Panc1 (cell line): Measurements from ENCODE around the gene ANK3. TPM values are rescaled to one million over a fixed set of nuclear protein-coding genes. Genes with fewer than 3 reads are reported as not detected.

ENCODE experiments used
- ATAC-seq: fragments of 200-7000 bp; cut with Tn5 transposase; 2 replicates; pipeline ENCODE4 v1.9.1; 2020; ENCODE audit warnings: mild to moderate bottlenecking, moderate library complexity
- Bru-seq: library from RNA; stranded (reverse); fragments of 400-500 nt; gene quantifications from one replicate; lab custom pipeline; 2021; lab: Mats Ljungman, UMichigan
- BruChase-seq, 2 experiments: library from RNA; stranded (reverse); fragments of 400-500 nt; gene quantifications; one replicate each; lab custom pipeline; 2021; lab: Mats Ljungman, UMichigan
- BruUV-seq: library from RNA; stranded (reverse); fragments of 400-500 nt; replicated peaks from 2 replicates; lab custom pipeline; 2021; lab: Mats Ljungman, UMichigan
- CTCF ChIA-PET: fragments of 300-600 bp; sonication (Branson Sonifier 250); formaldehyde crosslinking; loops from one replicate; lab custom pipeline; 2022; ENCODE audit warnings: antibody characterized with exemption; lab: Charles Lee
- POLR2A ChIA-PET: fragments of 300-600 bp; sonication (Branson Sonifier 250); formaldehyde crosslinking; loops from one replicate; lab custom pipeline; 2022; ENCODE audit warnings: antibody characterized with exemption; lab: Charles Lee
- DNase-seq: peaks from one replicate; pipeline ENCODE4 v3.0.0-alpha.2; 2010; ENCODE audit warnings: low read depth, low spot score
- H3K27ac ChIP-seq: 2 replicates; pipeline ENCODE4 v1.5.1; 2011; ENCODE audit warnings: mild to moderate bottlenecking, low read length, inconsistent platforms
- H3K27me3 ChIP-seq: fragments of 200-500 bp; sonication (Bioruptor generic); 2 replicates; pipeline ENCODE4 v1.6.0; 2014; ENCODE audit warnings: low read length, inconsistent platforms; ENCODE audit not compliant: control insufficient read depth, insufficient read depth
- H3K36me3 ChIP-seq: fragments of 200-500 bp; sonication (Bioruptor generic); 2 replicates; pipeline ENCODE4 v1.5.1; 2014; ENCODE audit warnings: inconsistent platforms, mild to moderate bottlenecking, low read length, moderate library complexity; ENCODE audit not compliant: control insufficient read depth, insufficient read depth
- H3K4me1 ChIP-seq: 2 replicates; pipeline ENCODE4 v1.5.1; 2011; ENCODE audit warnings: inconsistent platforms, mild to moderate bottlenecking, low read length, moderate library complexity; ENCODE audit not compliant: control insufficient read depth, insufficient read depth
- H3K4me3 ChIP-seq, 2 experiments: 2 replicates each; pipeline ENCODE4 v1.5.1; 2011 to 2012; ENCODE audit warnings: low read depth in 2 of 2, low read length in 2 of 2, mild to moderate bottlenecking in 2 of 2, inconsistent platforms in 1 of 2, moderate library complexity in 1 of 2
- H3K9me3 ChIP-seq: fragments of 200-500 bp; sonication (Bioruptor generic); 2 replicates; pipeline ENCODE4 v1.5.1; 2014; ENCODE audit warnings: low read depth, mild to moderate bottlenecking, inconsistent platforms, low read length, moderate library complexity; ENCODE audit not compliant: control insufficient read depth, insufficient read depth
- CTCF ChIP-seq: fragments of 450-650 bp; IDR thresholded peaks from 2 replicates; pipeline ENCODE4 v1.5.1; 2017; ENCODE audit warnings: mild to moderate bottlenecking
- POLR2AphosphoS5 ChIP-seq: IDR thresholded peaks from 2 replicates; pipeline ENCODE4 v1.6.1; 2012; ENCODE audit warnings: mild to moderate bottlenecking, low read depth, low read length, moderate library complexity
- REST ChIP-seq, 2 experiments: IDR thresholded peaks; 2 replicates each; pipeline ENCODE4 v1.6.1; 2011 to 2012; ENCODE audit warnings: low read depth in 2 of 2, control low read depth in 1 of 2, low read length in 1 of 2, mild to moderate bottlenecking in 1 of 2, moderate library complexity in 1 of 2; ENCODE audit not compliant: insufficient read depth in 1 of 2
- SIN3A ChIP-seq: IDR thresholded peaks from 2 replicates; pipeline ENCODE4 v1.6.1; 2012; ENCODE audit warnings: low read depth, mild to moderate bottlenecking, low read length, moderate library complexity, borderline replicate concordance; ENCODE audit not compliant: insufficient read depth
- TCF7L2 ChIP-seq: IDR thresholded peaks from 2 replicates; pipeline ENCODE4 v1.6.1; 2011; ENCODE audit warnings: mild to moderate bottlenecking, low read depth, low read length, inconsistent platforms
- in situ Hi-C: cut with HindIII; loops from 2 replicates; pipeline ENCODE4 v1.10.0; 2016; ENCODE audit warnings: low sequenced_read_pairs, low pct_unique_long_range_greater_than_20kb
- intact Hi-C: fragments of 100-400 bp; cut with micrococcal nuclease; formaldehyde crosslinking; loops from one replicate; pipeline ENCODE4 v1.10.0; 2022; ENCODE audit not compliant: unreplicated experiment
- long read RNA-seq: library from polyadenylated mRNA; unstranded; transcript quantifications from one replicate; pipeline ENCODE4 v2.0.0, GENCODE V29; 2021; ENCODE audit not compliant: unreplicated experiment
- polyA plus RNA-seq: library from polyadenylated mRNA; unstranded; fragments of >200 nt; gene quantifications from one replicate; pipeline ENCODE4 v1.2.1, GENCODE V29; 2012; ENCODE audit warnings: missing spikeins; ENCODE audit not compliant: insufficient read length
- total RNA-seq: library from RNA; stranded (reverse); gene quantifications from one replicate; pipeline ENCODE4 v1.2.1, GENCODE V29; 2021; ENCODE audit not compliant: unreplicated experiment

ANK3 gene
- total RNA-seq (2.5 TPM), Bru-seq, nascent RNA (percentile 26 among the genes with signal in this experiment), BruChase-seq, experiment 1, labeled RNA remaining after a 2-hour chase (percentile 22 among the genes with signal in this experiment), BruChase-seq, experiment 2, labeled RNA remaining after a 6-hour chase (percentile 22 among the genes with signal in this experiment)
- 0.59 TPM for polyA plus RNA-seq
- long read RNA-seq = 0 reads

DNA sequence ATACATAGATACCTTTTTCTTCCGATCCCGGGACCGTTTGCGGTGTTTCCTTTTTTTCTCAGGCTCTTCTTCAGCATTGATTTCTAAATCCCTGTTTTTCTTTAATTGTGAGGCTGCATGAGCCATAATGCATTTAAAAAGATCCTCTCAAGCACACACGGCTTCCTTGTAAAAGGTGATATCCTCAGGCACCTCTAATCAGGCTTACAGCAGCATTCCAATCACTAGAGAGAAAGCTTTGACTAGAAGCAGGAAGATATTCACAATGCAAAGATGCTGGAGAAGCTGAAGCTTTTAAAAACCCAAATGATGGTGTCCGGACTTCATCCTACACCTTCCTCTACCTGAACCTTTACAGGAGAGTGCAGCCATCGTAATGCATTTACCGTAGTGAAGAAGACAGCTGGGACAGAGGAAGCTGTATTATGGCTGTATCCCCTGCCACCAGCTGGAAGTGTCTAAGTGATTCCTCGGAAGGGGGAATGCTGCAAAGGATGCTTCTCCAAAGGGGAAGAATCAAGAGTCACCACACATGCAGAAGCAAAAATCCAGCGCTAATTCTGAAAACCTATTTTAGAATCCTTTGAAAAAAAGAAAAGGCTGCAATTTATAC lies at the start of gene ANK3:
Gene ANK3 (minus strand): TSS at position 463 of the 613 bp plus-strand sequence. CDS start 337 bp downstream, at position 126.
- ChIA-PET POLR2A (no interaction called here), CTCF (no interaction called here)
- DNase-seq (no peak), ATAC-seq (no peak)
- in situ Hi-C loops = no loop called here
- no TSS peak for BruUV-seq
- no peaks in the 10 kb centered on the region for H3K9me3 ChIP-seq
- H3K4me1 ChIP-seq = no peaks in the 10 kb centered on the region
- H3K36me3 ChIP-seq = no peaks in the 10 kb centered on the region
- no peak within 1 kb of the TSS for H3K4me3 ChIP-seq
- no peak within 1 kb of the TSS for H3K27ac ChIP-seq
- TF ChIP-seq TCF7L2 (no peak), CTCF (no peak), POLR2AphosphoS5 (no peak), SIN3A (no peak), REST (IDR thresholded peaks at IDR 0.05; ENCODE audit: insufficient read depth in 1 of 2, low read depth in 2 of 2, low read length in 1 of 2) (no peak)
- intact Hi-C loops = no loop called here
- H3K27me3 ChIP-seq = no peaks in the 10 kb centered on the region

- intact Hi-C loops (loop anchor here (1.0 to 5.0 kb wide), 3 partner anchors 230 to 807 kb away; no protein-coding TSS in a partner anchor), in situ Hi-C loops (no loop called here)
- TF ChIP-seq POLR2AphosphoS5 (no peak), CTCF (peak; percentile 75; the same call in 1 of the 2 replicates)
- H3K4me3 ChIP-seq = no peak overlapping the region
- DNase-seq (peak; percentile 46), ATAC-seq (peak; percentile 81; the same call in 1 of the 2 replicates)
- no peak overlapping the region for H3K27ac ChIP-seq
- H3K36me3 ChIP-seq = no peaks in the 10 kb centered on the region
- no peaks in the 10 kb centered on the region for H3K27me3 ChIP-seq
- H3K9me3 ChIP-seq = no peaks in the 10 kb centered on the region
- no TSS peak for BruUV-seq
- H3K4me1 ChIP-seq = no peaks in the 10 kb centered on the region
- CTCF ChIA-PET = interaction anchor here (0.9 kb wide), 1 partner anchor 99 kb away, joined by 3 read pairs; no protein-coding TSS in a partner anchor
- POLR2A ChIA-PET = interaction anchor here (0.5 kb wide), 1 partner anchor 592 kb away, joined by 8 read pairs; no protein-coding TSS in a partner anchor
Observed at GRCh38 chr10:60434418-60435046, 44.9 kb upstream of the ANK3 start.
